Endothelial cell of umbilical vein (primary cell): ENCODE results near the gene TP53BP1.

Experiments used
- CTCF ChIP-seq, 2 donors: IDR thresholded peaks; 1 replicate in 1 of 2; 2 replicates in 1 of 2; pipeline ENCODE4 v1.5.1; 2011; ENCODE audit warnings: low read length in 2 of 2, mild to moderate bottlenecking in 2 of 2, moderate library complexity in 2 of 2, control low read depth in 1 of 2, inconsistent platforms in 1 of 2, low read depth in 1 of 2; ENCODE audit not compliant: insufficient read depth in 1 of 2; ENCODE audit errors: extremely low read depth in 1 of 2
- EZH2 ChIP-seq: IDR thresholded peaks from 2 replicates; pipeline ENCODE4 v1.6.1; 2012; ENCODE audit warnings: borderline replicate concordance, low read depth, mild to moderate bottlenecking, moderate library complexity, low read length, inconsistent platforms; ENCODE audit not compliant: severe bottlenecking
- FOS ChIP-seq: IDR thresholded peaks from 2 replicates; pipeline ENCODE4 v1.6.1; 2011; ENCODE audit warnings: mild to moderate bottlenecking, low read length, moderate library complexity, borderline replicate concordance; ENCODE audit not compliant: insufficient read depth
- GATA2 ChIP-seq: IDR thresholded peaks from 2 replicates; pipeline ENCODE4 v1.7.0; 2011; ENCODE audit warnings: low read depth, mild to moderate bottlenecking, moderate library complexity, mixed read lengths, low read length; ENCODE audit not compliant: insufficient read length, insufficient read depth
- JUN ChIP-seq: IDR thresholded peaks from 2 replicates; pipeline ENCODE4 v1.6.1; 2011; ENCODE audit warnings: borderline replicate concordance, low read depth; ENCODE audit not compliant: insufficient read length, insufficient read depth
- MYC ChIP-seq: IDR thresholded peaks from one replicate; pipeline ENCODE4 v1.6.1; 2011; ENCODE audit warnings: mild to moderate bottlenecking, low read depth, low read length
- POLR2A ChIP-seq: IDR thresholded peaks from 2 replicates; pipeline ENCODE4 v1.6.1; 2012; ENCODE audit warnings: low read depth, mild to moderate bottlenecking, control low read depth, low read length
- POLR2AphosphoS5 ChIP-seq: IDR thresholded peaks from 2 replicates; pipeline ENCODE4 v1.6.1; 2012; ENCODE audit warnings: low read depth, mild to moderate bottlenecking, control low read depth, low read length, moderate library complexity; ENCODE audit not compliant: insufficient read depth

GRCh38 chr15:43382310-43382709 lies 110.6 kb downstream of the TP53BP1 start:
- TF ChIP-seq POLR2A (no peak), POLR2AphosphoS5 (no peak), CTCF (IDR thresholded peaks at IDR 0.05; ENCODE audit: extremely low read depth in 1 of 2, insufficient read depth in 1 of 2, low read depth in 1 of 2, low read length in 2 of 2) (no peak), EZH2 (no peak), GATA2 (no peak), FOS (no peak), JUN (no peak), MYC (no peak)
